GM10248 (cell line): ENCODE results near the gene ATAD5.

Experiments used
- CTCF ChIA-PET: fragments of 300-600 bp; sonication (Branson Sonifier 250); formaldehyde crosslinking; extraction: SDS; loops from one replicate; lab custom pipeline; 2021; ENCODE audit warnings: antibody characterized with exemption; lab: Yijun Ruan, JAX
- POLR2A ChIA-PET: fragments of 350-650 bp; sonication (Branson Sonifier 250); formaldehyde crosslinking; extraction: SDS; loops from one replicate; lab custom pipeline; 2020; ENCODE audit warnings: antibody characterized with exemption; lab: Yijun Ruan, JAX
- DNase-seq: peaks from one replicate; pipeline ENCODE4 v3.0.0; 2012; ENCODE audit errors: extremely low spot score
- CTCF ChIP-seq: IDR thresholded peaks from 2 replicates; pipeline ENCODE4 v1.5.1; 2012; ENCODE audit warnings: mild to moderate bottlenecking, low read depth; ENCODE audit errors: extremely low read depth, missing control alignments, control extremely low read depth

Gene ATAD5

GRCh38 chr17:30831663-30832437 is at the start of gene ATAD5:
TSS of gene ATAD5 (plus strand) at chr17:30831966. CDS start at chr17:30832348, 382 bp downstream.
- POLR2A ChIA-PET = no interaction called here

GRCh38 chr17:30782206-30782605 is 49.6 kb upstream of the ATAD5 start:
- POLR2A ChIA-PET = no interaction called here
- no peak for TF ChIP-seq CTCF
- DNase-seq = no peak
- CTCF ChIA-PET = no interaction called here

More at GRCh38 chr17:30831663-30832437, at the start of gene ATAD5:
- DNase-seq = peak; percentile 91
- CTCF ChIA-PET = interaction anchor here (1.1 to 1.4 kb wide), 3 partner anchors 16 to 383 kb away, joined by 3 to 4 read pairs (median 3); no protein-coding TSS in a partner anchor
- TF ChIP-seq CTCF = no peak

GRCh38 chr17:30788918-30789317 is 42.8 kb upstream of the ATAD5 start:
- TF ChIP-seq CTCF = no peak

GRCh38 chr17:30790279-30790678 is 41.5 kb upstream of the ATAD5 start:
- no peak for TF ChIP-seq CTCF
- ChIA-PET CTCF (interaction anchor here (1.0 to 2.4 kb wide), 4 partner anchors 10 to 48 kb away, joined by 3 to 9 read pairs (median 6); partner anchors contain the start of gene CRLF3), POLR2A (no interaction called here)

More at GRCh38 chr17:30788918-30789317, 42.8 kb upstream of the ATAD5 start:
- ChIA-PET POLR2A (no interaction called here), CTCF (no interaction called here)
- DNase-seq = no peak

GRCh38 chr17:30793282-30793977 is 38.3 kb upstream of the ATAD5 start:
- no peak for DNase-seq
- ChIA-PET POLR2A (no interaction called here), CTCF (interaction anchor here (1.1 to 1.2 kb wide), 2 partner anchors 13 to 16 kb away, joined by 3 read pairs; no protein-coding TSS in a partner anchor)
- TF ChIP-seq CTCF = no peak

More at GRCh38 chr17:30790279-30790678, 41.5 kb upstream of the ATAD5 start:
- DNase-seq = peak; percentile 52

GRCh38 chr17:30794372-30794771 is 37.4 kb upstream of the ATAD5 start:
- no peak for TF ChIP-seq CTCF
- DNase-seq = no peak
- ChIA-PET CTCF (no interaction called here), POLR2A (no interaction called here)
